Brain microvascular endothelial cell (primary cell): ENCODE measurements around the gene EP400.

ENCODE experiments used
- DNase-seq: peaks from one replicate; pipeline ENCODE4 v3.0.0-alpha.2; 2020
- H3K27ac ChIP-seq: fragments of 250-450 bp; sonication (Bioruptor Pico); 2 replicates; pipeline ENCODE4 v1.5.1; 2020; ENCODE audit warnings: mild to moderate bottlenecking, moderate library complexity
- H3K27me3 ChIP-seq: fragments of 250-450 bp; sonication (Bioruptor Pico); replicated peaks from 2 replicates; pipeline ENCODE4 v1.5.1; 2020; ENCODE audit warnings: mild to moderate bottlenecking
- H3K36me3 ChIP-seq: fragments of 250-450 bp; sonication (Bioruptor Pico); replicated peaks from 2 replicates; pipeline ENCODE4 v1.5.1; 2020; ENCODE audit warnings: mild to moderate bottlenecking
- H3K4me3 ChIP-seq: 2 replicates; pipeline ENCODE4 v1.5.1; 2011; ENCODE audit warnings: low read depth, mild to moderate bottlenecking, control low read depth, low read length, moderate library complexity
- CTCF ChIP-seq: IDR thresholded peaks from 2 replicates; pipeline ENCODE4 v1.5.1; 2011; ENCODE audit warnings: low read depth, mild to moderate bottlenecking, moderate library complexity, low read length, control low read depth, inconsistent platforms; ENCODE audit errors: missing control alignments
- in situ Hi-C: cut with HindIII; loops from 2 replicates; pipeline ENCODE4 v1.10.0; 2017; ENCODE audit warnings: low sequenced_read_pairs, low pct_ligation_motif_present

Gene EP400

GRCh38 chr12:132114667-132115066 is 164.9 kb downstream of the EP400 start:
- no peak for DNase-seq
- no peak overlapping the region for H3K4me3 ChIP-seq
- TF ChIP-seq CTCF: no peak
- H3K27ac ChIP-seq: no peak overlapping the region
- peaks cover 62% of the 10 kb centered on the region for H3K36me3 ChIP-seq
- in situ Hi-C loops: no loop called here
- no peaks in the 10 kb centered on the region for H3K27me3 ChIP-seq

- in situ Hi-C loops: no loop called here
- Histone ChIP-seq H3K27ac (no peak overlapping the region), H3K27me3 (no peaks in the 10 kb centered on the region), H3K4me3 (no peak overlapping the region), H3K36me3 (peaks cover 58% of the 10 kb centered on the region)
- no peak for DNase-seq
- TF ChIP-seq CTCF: no peak
Measured at GRCh38 chr12:132115500-132115899, 165.8 kb downstream of the EP400 start.

DNA sequence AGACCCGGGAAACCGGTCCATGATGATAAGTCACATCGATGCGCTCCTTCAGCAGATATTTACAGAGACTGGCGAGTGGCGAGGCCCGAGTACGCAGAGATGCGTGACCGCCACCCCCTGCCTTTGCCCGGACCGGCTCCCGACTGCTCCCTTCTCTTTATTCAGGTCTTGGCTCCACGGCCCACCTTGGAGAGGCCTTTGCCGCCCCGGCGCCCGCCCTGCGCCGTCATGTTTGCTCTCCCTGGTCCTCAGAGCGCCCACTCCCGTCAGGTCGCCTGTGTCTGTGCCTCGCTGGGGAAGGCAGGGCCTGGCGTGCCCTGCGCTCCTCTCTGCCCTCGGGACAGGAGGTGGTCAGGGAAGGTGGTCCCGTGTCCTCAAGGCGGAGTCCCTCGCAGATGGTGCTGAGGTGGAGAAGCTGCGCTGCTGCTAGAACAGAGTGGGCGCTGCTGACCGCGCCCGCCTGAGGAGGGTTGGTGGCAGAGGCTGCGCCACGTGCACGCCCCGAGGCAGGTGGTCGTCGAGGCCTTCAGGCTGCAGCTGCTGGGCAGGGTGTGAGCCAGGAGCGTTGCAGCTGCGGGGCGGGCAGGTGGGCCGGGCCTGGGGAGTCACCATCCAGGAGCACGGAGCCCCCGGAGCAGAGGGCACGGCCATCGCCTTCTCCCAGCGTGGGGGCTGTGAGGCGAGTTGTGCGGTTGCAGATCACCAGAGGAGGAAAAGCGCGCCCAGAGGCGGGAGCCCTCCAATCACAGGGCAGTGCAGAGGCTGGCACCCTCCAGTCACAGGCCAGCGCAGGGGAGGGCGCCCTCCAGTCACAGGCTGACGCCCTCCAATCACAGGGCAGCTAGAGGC is 167.2 kb downstream of the EP400 start:
- Histone ChIP-seq H3K27ac (no peak overlapping the region), H3K27me3 (no peaks in the 10 kb centered on the region), H3K4me3 (no peak overlapping the region), H3K36me3 (peaks cover 53% of the 10 kb centered on the region)
- in situ Hi-C loops: no loop called here
- TF ChIP-seq CTCF: no peak
- DNase-seq: no peak

DNA sequence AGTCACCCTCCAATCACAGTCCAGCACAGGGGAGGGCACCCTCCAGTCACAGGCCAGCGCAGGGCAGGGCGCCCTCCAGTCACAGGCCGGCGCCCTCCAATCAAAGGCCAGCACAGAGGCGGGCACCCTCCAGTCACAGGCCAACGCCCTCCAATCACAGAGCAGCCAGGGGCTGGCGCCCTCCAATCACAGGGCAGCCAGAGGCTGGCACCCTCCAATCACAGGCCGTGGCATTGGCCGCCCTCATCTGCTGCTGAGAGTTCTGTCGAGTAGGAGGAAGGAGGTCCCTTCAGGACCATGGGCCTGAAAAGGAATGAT is 167.8 kb downstream of the EP400 start:
- in situ Hi-C loops: no loop called here
- Histone ChIP-seq H3K4me3 (no peak overlapping the region), H3K36me3 (peaks cover 58% of the 10 kb centered on the region)

GRCh38 chr12:132118876-132119275 is 169.1 kb downstream of the EP400 start:
- H3K4me3 ChIP-seq: no peak overlapping the region
- no peak overlapping the region for H3K27ac ChIP-seq
- no peak for TF ChIP-seq CTCF
- peaks cover 57% of the 10 kb centered on the region for H3K36me3 ChIP-seq
- in situ Hi-C loops: no loop called here
- H3K27me3 ChIP-seq: no peaks in the 10 kb centered on the region
- DNase-seq: no peak

More for the DNA sequence above, 167.8 kb downstream of the EP400 start:
- Histone ChIP-seq H3K27ac (no peak overlapping the region), H3K27me3 (no peaks in the 10 kb centered on the region)
- no peak for DNase-seq
- no peak for TF ChIP-seq CTCF

- H3K27me3 ChIP-seq: no peaks in the 10 kb centered on the region
- no peak overlapping the region for H3K4me3 ChIP-seq
- no peak for TF ChIP-seq CTCF
- in situ Hi-C loops: no loop called here
- H3K27ac ChIP-seq: no peak overlapping the region
- H3K36me3 ChIP-seq: peaks cover 54% of the 10 kb centered on the region
- DNase-seq: no peak
Measured at GRCh38 chr12:132121283-132121682, 171.5 kb downstream of the EP400 start.
